ENCODE measurements around the gene SOX4. TPM values are rescaled to one million over a fixed set of nuclear protein-coding genes. Genes with fewer than 3 reads are reported as not detected.
"Not testable (repeated sequence)": the region's sequence is repeated elsewhere in the genome, so short reads cannot be mapped to it uniquely, and the experiment has no call there.

The SOX4 gene
- polyA plus RNA-seq (ENCODE audit: insufficient read length in 4 of 4) = 100 to 1,000 TPM; 122 to 170 (median 146) TPM

DNA sequence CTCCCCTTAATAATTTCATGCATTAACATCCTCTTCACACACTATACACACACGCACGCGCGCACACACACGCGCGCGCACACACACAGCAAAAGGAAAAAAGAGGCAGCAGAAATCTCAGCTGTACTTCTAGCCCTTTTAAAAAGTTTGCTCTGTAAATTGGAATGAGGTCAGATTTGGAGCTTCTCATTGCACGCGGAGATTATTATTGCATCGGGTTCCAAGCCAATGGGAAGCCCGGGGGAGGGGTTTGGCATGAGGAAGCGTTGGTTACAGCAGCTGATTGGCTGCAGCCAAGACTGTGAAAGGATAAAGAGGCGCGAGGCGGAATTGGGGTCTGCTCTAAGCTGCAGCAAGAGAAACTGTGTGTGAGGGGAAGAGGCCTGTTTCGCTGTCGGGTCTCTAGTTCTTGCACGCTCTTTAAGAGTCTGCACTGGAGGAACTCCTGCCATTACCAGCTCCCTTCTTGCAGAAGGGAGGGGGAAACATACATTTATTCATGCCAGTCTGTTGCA is at the start of gene SOX4:
Gene SOX4 (plus strand): TSS at position 340 of the 515 bp plus-strand sequence. CDS start 784 bp downstream, outside the sequence.
- peak; percentile 98 to 99 (median 99) for DNase-seq (ENCODE audit: low read depth in 4 of 4, low spot score in 2 of 4)

DNA sequence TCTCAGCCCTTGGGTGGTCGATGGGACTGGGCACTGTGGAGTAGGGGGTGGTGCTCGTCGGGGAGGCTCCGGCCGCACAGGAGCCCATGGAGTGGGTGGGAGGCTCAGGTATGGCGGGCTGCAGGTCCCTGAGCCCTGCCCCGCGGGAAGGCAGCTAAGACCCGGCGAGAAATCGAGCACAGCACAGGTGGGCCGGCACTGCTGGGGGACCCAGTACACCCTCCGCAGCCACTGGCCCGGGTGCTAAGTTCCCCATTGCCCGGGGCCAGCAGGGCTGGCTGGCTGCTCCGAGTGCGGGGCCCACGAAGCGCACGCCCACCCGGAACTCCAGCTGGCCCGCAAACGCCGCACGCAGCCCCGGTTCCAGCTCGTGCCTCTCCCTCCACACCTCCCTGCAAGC is 41.3 kb upstream of the SOX4 start:
- not testable (repeated sequence) for DNase-seq (ENCODE audit: low read depth in 4 of 4, low spot score in 2 of 4)

DNA sequence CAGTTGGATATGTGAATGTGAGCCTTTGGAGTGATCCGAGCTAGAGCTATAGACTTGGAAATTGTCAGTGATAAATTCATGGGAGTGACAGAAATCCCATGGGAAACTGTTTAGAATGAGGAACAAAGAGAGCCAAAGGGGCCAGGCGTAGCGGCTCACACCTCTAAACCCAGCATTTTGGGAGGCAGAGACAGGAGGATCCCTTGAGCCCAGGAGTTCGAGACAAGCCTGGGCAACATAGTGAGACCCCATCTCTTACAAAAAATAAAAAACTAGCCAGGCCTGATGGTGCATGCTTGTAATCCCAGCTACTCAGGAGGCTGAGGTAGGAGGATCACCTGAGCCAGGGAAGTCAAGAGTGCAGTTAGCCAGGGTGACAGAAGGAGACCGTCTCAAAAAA is 39.3 kb upstream of the SOX4 start:
- no peak for DNase-seq (ENCODE audit: low read depth in 4 of 4, low spot score in 2 of 4)

DNA sequence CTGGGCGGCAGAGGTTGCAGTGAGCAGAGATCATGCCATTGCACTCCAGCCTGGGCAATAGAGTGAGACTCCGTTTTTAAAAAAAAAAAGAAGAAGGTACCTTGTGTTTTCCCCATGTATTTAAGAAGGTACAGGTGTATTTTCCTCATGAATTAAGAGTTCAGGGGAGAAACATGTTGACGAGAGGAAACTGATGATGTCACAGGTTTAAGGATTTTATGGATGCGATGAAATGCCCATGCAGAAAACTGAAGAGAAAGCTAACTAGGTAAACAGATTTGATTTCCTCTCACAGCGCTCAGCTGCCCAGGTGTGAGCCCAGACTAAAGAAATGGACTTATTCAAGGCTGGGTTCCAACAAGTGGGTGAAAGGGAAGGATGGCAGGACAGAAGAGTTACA is 38.4 kb upstream of the SOX4 start:
- no peak for DNase-seq (ENCODE audit: low read depth in 4 of 4, low spot score in 2 of 4)

DNA sequence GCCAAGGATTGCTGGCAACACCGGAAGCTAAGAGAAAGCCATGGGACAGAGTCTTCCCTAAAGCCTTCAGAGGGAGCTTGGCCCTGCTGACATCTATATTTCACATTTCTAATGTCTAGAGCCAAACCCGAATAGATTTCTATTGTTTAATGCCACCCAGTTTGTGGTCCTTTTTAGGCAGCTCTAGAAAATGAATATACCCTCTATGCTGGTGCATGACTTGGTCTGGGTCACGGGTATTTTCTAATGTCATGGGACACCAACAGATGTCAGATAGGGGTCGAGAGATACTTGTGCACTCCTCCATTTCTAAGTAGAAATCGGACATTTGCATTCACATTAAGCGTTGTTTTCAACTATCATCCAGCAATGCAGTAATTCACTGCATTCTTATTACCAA is 37.0 kb upstream of the SOX4 start:
- DNase-seq (ENCODE audit: low read depth in 4 of 4, low spot score in 2 of 4) = no peak

DNA sequence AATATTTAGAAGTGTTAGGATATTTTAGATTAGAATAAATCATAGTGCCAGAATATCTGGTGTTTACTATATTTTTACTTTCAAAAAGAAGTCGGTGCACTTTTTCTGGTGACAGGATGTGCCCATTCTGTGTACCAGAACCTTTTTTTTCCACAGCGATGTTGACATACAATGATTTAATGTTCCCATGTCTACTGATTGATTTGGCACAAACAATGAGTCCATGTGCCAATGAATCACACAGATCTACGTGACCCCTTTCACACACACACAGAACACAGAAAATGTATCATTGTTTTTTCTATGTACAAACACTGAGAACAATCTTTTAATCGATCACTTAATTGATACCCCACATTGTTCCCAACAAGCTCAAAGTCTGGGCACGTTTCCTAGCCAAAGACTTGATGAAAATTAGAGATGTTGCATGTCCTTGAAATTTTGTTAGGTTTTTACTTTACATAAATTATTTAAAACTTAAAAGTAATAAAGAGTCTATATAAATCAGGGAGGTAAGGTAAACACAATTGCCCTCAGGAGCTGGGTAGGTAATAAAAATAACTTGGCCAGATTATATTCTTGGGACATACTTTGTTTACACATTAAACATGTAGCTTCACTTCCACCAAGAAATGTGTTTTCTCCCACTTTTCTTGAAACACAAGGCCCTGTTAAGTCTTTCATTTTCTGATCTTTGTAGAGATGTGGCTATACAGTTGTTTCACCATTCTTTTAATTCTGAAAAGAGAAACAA is 36.4 kb upstream of the SOX4 start:
- no peak for DNase-seq (ENCODE audit: low read depth in 4 of 4, low spot score in 2 of 4)

DNA sequence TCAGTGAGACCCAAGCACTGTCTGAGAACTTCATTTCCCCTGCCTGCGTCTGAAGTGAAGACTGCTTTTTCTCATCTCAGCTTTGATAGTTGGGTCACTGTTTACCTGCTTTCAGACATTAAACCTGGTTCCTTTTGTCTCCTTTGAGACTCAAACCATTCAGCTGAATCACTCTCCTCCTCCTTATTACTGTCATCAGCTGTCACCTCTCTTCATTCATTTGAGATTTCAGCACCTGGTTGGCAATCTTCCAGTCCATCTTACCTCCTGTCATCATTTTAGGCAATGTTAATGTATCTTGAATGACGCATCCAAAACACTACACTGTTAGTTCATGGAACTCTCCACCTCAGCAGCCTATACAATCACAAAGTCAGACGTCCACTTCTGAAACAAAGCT is 34.3 kb upstream of the SOX4 start:
- DNase-seq (ENCODE audit: low read depth in 4 of 4, low spot score in 2 of 4) = no peak

DNA sequence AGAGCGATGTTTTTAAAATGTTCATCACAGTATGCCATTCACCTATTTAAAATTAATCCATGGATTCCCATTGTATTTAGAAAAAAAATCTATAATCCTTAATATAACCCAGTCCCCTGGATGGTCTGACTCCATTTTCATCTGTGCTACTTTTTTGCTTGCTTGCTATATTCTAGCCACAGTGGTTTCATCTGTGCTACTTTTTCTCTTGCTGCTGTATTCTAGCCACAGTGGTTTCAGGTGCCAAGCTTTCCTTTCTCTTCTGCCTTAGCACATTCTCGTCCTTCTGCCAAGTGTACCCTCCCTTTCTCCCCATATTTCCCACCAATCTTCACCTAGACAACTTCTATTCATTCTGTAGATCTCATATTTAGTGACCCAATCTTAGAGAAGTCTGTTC is 33.3 kb upstream of the SOX4 start:
- DNase-seq (ENCODE audit: low read depth in 4 of 4, low spot score in 2 of 4) = no peak

DNA sequence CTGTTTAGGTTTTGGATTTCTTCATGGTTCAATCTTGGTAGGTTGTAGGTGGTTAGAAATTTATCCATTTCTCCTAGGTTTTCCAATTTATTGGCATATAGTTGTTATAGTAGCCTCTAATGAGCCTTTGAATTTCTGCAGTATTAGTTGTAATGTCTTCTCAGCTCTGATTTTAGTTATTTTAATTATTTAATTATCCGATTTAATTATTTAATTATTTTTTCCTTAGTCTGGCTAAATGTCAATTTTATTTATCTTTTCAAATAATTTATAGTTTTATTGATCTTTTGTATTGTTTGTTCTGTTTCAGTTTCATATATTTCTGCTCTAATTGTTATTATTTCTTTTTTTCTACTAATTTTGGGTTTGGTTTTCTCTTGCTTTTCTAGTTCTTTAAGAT is 28.1 kb upstream of the SOX4 start:
- DNase-seq (ENCODE audit: low read depth in 4 of 4, low spot score in 2 of 4) = no peak

DNA sequence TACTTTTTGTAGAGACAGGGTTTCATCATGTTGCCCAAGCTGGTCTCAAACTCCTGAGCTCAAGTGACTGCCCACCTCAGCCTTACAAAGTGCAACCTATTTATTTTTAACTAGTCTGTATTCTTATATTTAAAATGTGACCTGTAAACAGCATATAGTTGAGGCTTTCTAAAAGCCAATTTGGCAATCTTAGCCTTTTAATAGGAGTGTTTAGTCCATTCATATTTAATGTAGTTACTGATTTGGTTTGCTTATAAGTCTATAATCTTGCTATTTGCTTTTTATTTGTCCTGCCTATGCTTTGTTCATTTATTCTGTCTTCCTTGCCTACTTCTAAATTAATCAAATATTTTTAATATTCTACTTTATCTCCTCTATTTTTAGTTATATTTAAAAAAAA is 15.0 kb upstream of the SOX4 start:
- DNase-seq (ENCODE audit: low read depth in 4 of 4, low spot score in 2 of 4) = no peak

DNA sequence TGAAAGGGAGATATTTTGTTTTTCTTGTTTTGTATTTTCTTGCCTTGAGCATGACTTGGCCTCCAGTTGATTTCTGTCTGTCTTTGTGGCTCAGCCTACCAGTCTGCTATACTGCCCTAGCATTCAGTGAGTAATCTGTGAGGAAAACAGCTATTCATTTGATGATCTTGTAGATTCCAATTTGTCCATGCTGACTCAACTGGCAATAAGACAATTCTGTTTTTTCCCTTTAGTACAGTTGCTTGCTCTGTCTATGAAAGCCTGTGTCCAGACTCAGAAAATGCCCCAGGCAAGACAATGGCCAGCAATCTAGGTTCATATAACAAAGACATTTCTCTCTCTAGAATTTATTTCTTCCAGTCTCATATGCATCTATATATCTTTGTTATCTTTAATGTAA is 10.9 kb upstream of the SOX4 start:
- no peak for DNase-seq (ENCODE audit: low read depth in 4 of 4, low spot score in 2 of 4)

DNA sequence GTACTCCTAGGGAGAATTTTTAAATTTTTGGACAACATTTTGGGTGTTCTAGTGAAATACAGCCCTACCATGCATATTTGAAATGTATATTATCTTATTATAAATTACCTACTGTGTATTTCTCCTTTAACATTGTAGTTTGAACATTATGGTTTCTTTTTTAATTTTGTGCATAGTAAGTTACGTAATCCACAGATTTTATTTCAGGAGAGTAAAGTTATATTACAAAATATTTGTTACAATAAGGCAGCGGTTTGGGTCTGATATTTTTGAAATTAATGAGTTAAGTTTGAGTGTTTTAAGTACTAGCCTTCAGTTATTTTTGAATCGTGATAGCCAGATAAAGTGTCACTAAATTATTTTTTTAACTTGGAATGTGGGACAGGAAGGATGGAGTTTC is 7.3 kb upstream of the SOX4 start:
- no peak for DNase-seq (ENCODE audit: low read depth in 4 of 4, low spot score in 2 of 4)

DNA sequence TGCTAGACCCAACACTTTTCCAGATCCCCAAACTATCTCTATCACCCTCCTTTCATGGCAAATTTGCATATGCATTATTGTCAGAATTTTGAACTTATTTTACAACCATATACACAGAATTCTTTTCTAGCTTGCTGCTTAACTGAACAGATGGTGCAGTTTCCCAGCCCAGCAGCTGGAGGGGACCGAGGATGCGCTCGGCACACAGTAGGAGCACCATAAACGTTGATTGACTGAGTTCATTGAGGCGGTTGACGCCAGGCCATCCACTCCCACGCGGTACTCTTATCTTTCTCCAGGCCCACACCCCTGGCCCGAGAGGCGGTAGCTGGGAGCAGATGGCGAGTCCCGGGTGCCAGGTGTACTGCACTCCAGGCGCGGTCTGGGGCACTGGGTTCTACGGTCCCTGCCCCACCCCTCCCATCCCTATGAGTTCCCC is 6.8 kb upstream of the SOX4 start:
- no peak for DNase-seq (ENCODE audit: low read depth in 4 of 4, low spot score in 2 of 4)

DNA sequence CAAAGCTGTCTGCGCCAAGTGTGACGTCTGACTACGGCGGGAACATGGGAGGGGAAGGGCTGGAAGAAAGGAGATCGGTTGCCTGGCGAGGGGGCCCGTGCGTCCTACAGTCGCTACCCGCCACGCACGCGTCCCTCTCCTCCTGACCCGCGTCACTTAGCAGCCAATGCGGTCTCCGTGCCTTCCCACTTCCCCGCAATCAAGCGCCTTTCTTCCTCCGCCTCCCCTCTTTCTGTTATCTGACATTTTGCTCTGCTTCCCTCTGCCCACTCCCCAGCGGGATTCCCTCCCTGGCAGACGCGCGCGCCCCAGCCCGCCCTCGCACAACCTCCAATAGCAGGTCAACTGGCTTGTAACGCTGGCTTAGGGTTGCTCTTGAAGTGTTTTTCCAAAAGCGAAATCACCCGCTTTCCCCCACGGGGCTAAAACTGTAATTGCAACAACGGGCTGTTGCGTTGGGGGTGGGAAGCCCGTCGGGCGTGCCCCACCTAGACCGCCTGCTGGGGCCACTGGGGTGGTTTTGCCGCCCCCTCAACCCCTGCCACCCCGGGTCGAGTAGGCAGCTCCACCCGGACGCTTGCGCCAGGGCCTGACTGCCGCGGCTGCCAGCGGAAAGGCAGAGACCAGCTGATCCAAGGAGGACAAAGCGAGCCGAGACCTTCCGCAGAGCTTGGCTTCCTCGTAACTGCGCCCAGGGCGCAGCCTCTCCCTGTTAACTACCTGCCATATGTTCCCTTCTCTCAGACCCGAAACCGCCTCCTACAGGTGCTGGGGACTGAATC is 6.2 kb upstream of the SOX4 start:
- peak in 1 of 4 donors; percentile 79 for DNase-seq (ENCODE audit: low read depth in 4 of 4, low spot score in 2 of 4)

DNA sequence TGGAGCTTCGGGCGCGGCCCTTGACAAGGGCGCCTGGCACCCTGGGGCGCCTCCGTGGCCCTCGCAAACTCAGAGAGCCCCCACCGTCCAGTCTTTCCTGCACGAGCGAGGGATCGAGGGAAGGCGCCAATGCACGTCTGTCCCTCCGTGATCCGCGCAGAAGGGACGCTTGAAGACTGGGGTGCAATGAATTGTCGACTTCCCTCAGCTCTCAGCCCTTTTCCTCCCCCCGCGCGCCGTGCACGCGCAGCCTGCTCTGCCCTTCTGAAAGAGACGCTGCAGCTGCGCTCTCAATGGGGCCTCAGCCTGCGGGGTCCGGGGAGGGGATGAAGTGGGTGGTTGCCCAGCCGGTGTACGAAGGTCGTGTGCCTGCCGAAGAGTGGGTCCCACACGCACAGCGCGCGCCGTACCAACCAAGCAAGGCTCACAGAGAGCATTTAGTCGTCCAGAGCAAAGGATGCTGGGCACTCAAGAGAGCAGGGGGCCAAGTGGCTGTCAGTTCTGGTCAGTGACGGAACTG is 5.5 kb upstream of the SOX4 start:
- peak in 3 of 4 donors; percentile 76 to 89 (median 85) for DNase-seq (ENCODE audit: low read depth in 4 of 4, low spot score in 2 of 4)

DNA sequence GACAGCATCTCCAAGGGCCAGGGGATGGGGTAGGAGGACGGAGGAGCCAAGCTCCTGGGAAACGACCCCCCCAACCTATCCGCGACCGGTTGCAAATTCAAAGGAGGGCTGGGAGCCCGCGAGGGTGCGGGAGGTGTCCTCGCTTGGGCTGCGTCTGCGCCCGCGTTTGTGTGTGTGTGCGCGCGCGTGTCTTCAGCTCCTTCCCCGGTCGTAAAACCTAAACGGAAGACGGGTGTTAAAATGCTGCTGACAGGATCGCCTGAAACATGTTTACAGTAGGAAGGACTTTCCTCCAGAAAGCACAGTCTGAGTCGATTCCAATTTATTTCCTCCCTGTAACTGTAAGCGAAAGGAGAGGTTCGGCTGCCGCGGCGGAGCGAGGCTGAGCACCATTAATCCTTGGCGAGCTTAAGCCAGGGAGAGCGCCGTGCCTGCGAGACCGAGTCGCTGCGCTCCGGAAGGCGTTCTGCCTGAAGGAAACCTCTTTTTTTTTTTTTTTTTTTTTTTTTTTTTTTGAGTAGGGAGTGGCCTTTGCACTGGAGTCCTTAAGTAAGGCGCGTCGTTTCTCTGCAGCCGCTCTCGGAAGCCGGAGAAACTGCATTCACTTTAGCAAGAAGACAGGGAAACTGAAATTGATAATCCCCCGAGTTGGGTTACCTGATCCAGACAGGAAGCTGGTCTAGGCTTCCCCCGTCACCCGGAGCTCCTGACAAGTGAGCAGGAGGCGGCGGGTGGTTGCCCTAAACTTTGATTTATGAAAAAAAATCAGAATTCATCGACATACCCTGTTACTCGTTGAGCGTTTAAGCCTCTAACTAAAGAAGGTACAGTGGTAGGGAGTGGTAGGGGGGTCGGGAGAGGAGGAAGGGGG is 4.8 kb upstream of the SOX4 start:
- peak; percentile 78 to 95 (median 82) for DNase-seq (ENCODE audit: low read depth in 4 of 4, low spot score in 2 of 4)

DNA sequence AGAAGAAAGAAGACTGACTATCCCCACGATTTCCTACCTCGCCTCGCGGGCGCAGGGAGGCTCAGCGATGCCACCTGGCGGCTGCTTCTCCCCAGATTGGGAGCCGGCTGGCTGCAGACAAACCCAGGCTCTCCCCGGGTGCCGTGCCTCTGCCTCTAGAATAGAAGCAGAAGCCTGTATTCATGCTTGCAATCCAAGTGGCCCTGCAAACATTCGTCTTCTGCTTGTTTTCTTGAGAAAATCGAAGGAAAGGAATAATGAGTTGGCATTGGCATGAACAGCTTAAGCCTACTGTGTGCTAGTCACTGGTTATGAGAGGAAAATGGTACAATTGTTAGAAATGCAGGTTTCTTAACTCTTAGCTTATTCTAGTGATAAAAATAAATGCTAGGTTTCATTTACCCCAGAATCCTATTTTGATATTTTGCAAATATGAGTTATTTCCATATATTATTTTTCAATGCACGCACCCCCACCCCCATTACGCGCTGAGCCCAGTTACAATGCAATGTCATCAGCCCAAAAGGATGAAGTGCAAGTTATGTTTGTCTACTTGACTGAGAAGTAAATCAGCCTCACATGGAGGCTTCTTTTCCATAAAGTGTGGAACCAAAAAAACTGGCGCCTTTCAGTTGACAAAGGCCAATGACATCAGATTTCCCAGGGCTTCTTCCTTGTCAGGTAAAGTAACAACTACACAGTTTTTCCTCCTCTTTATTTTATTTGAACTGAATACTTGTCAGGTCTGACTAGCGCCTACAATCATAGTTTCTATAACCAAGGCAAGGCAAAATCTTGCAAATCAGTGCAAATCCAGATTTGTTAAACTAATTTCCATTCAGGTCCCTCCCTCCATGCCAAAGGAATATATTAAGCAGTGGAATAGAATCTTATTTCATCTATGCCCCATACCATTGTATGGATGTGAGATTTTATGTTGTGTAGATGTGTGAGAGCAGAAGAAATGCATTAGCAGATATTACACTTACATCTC is 3.9 kb upstream of the SOX4 start:
- DNase-seq (ENCODE audit: low read depth in 4 of 4, low spot score in 2 of 4) = peak in 3 of 4 donors; percentile 85 to 91 (median 88)

DNA sequence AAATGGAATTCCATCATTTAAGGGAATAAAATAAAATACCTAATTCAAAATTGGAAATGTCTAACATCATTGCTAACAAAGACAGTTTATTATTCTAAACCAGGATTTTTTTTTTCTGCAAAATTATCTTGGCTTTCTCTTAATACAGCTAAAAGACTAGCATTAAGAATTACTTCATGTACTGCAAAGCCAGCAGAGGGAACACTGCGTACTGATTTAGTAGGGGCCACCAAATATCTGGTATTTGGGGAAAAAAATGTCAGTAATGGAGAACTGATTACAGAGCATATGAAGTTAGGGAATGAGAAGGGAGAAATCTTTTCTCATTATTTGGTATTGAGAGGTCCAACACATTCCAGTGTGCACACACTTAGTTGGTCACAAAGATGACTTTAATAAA is 3.2 kb upstream of the SOX4 start:
- no peak for DNase-seq (ENCODE audit: low read depth in 4 of 4, low spot score in 2 of 4)

DNA sequence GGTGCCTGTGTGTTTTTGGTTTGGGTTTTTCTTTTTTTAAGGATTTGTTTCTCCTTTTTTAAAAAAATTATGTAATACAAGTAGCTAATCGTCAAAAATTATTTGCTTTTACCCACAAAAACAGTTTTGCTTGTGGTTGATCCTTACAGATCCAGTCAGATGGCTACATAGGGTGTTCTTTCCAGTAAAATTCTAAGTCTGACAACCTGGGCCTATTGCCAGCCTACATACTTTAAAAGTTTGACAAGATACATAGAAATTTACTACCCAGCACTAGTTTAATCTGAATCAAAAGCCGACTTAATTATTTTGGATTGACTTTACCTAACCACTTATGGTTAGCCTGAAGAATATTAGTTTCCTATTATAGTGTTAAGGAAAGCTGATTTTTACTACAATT is 2.1 kb upstream of the SOX4 start:
- DNase-seq (ENCODE audit: low read depth in 4 of 4, low spot score in 2 of 4) = no peak
